ENCODE measurements around the gene FXYD3. TPM values are rescaled to one million over a fixed set of nuclear protein-coding genes. Genes with fewer than 3 reads are reported as not detected.
"Not testable (repeated sequence)": the region's sequence is repeated elsewhere in the genome, so short reads cannot be mapped to it uniquely, and the experiment has no call there.

FXYD3 gene
- polyA plus RNA-seq, 1 donor (not counting 4 experiments of a cell fraction or from before 2014, with no cell fraction given), result 851 TPM

GRCh38 chr19:35128398-35129057, 12.9 kb downstream of the FXYD3 start:
- Histone ChIP-seq H3K9me3 (ENCODE audit: control insufficient read depth, low read depth, low read length) (no peaks in the 10 kb centered on the region), H3K4me1 (ENCODE audit: control insufficient read depth, extremely low read depth, insufficient read depth, low read length) (peaks cover 38% of the 10 kb centered on the region), H3K4me3 (ENCODE audit: control insufficient read depth in 2 of 3, extremely low read depth in 1 of 3, insufficient read depth in 2 of 3, low read depth in 1 of 3, low read length in 3 of 3) (no peak overlapping the region), H3K27me3 (ENCODE audit: control insufficient read depth, extremely low read depth, insufficient read depth, low read length) (no peaks in the 10 kb centered on the region), H3K27ac (ENCODE audit: control insufficient read depth, insufficient read depth, low read length) (no peak overlapping the region), H3K36me3 (ENCODE audit: control insufficient read depth in 2 of 2, extremely low read depth in 1 of 2, insufficient read depth in 2 of 2, low read length in 2 of 2) (no peaks in the 10 kb centered on the region), H3K9me1 (ENCODE audit: control insufficient read depth, extremely low read depth, insufficient read depth, low read length) (no peaks in the 10 kb centered on the region), H3K9ac (ENCODE audit: control insufficient read depth, extremely low read depth, insufficient read depth, low read length) (no peak overlapping the region), H3K4me2 (ENCODE audit: control insufficient read depth, extremely low read depth, insufficient read depth, low read depth, low read length) (no peak overlapping the region), H2AFZ (ENCODE audit: control insufficient read depth, low read length) (no peak overlapping the region), H3K79me2 (ENCODE audit: control insufficient read depth, insufficient read depth, low read length) (no peaks in the 10 kb centered on the region), H4K20me1 (ENCODE audit: control insufficient read depth, extremely low read depth, insufficient read depth, low read length) (no peaks in the 10 kb centered on the region)
- DNase-seq (ENCODE audit: low read depth, low spot score), result no peak
- FAIRE-seq, result no peak
- TF ChIP-seq EZH2 (IDR thresholded peaks at IDR 0.05; ENCODE audit: low read length) (no peak), CTCF (optimal IDR thresholded peaks at IDR 0.05 in 1 of 3, IDR thresholded peaks at IDR 0.05 in 1 of 3, conservative IDR thresholded peaks at IDR 0.05 in 1 of 3; ENCODE audit: extremely low read depth in 1 of 3, insufficient read depth in 2 of 3, low read length in 3 of 3) (no peak)
- dilution Hi-C loops (cut with MboI; ENCODE audit: extremely low pct_ligation_motif_present, low sequenced_read_pairs), result no loop called here

- H3K9ac ChIP-seq (ENCODE audit: control insufficient read depth, extremely low read depth, insufficient read depth, low read length); H3K4me3 ChIP-seq (ENCODE audit: control insufficient read depth in 2 of 3, extremely low read depth in 1 of 3, insufficient read depth in 2 of 3, low read depth in 1 of 3, low read length in 3 of 3); H3K4me2 ChIP-seq (ENCODE audit: control insufficient read depth, extremely low read depth, insufficient read depth, low read depth, low read length); H3K79me2 ChIP-seq (ENCODE audit: control insufficient read depth, insufficient read depth, low read length); H3K9me3 ChIP-seq (ENCODE audit: control insufficient read depth, low read depth, low read length); H3K27me3 ChIP-seq (ENCODE audit: control insufficient read depth, extremely low read depth, insufficient read depth, low read length); FAIRE-seq; dilution Hi-C loops (cut with MboI; ENCODE audit: extremely low pct_ligation_motif_present, low sequenced_read_pairs); H4K20me1 ChIP-seq (ENCODE audit: control insufficient read depth, extremely low read depth, insufficient read depth, low read length); H3K36me3 ChIP-seq (ENCODE audit: control insufficient read depth in 2 of 2, extremely low read depth in 1 of 2, insufficient read depth in 2 of 2, low read length in 2 of 2); H3K9me1 ChIP-seq (ENCODE audit: control insufficient read depth, extremely low read depth, insufficient read depth, low read length); DNase-seq (ENCODE audit: low read depth, low spot score); H2AFZ ChIP-seq (ENCODE audit: control insufficient read depth, low read length); H3K27ac ChIP-seq (ENCODE audit: control insufficient read depth, insufficient read depth, low read length): not testable (repeated sequence)
- peaks cover 26% of the 10 kb centered on the region for H3K4me1 ChIP-seq (ENCODE audit: control insufficient read depth, extremely low read depth, insufficient read depth, low read length)
Observed at GRCh38 chr19:35129724-35130274, 14.2 kb downstream of the FXYD3 start.

Measured in keratinocyte (primary cell).